Measurements from ENCODE around the gene PPP6R3.

GRCh38 chr11:68472778-68473177 is 12.2 kb downstream of the PPP6R3 start:
- TF ChIP-seq POLR2AphosphoS5 (IDR thresholded peaks at IDR 0.05; ENCODE audit: insufficient read depth, low read depth, low read length): no peak
- no peak for TF ChIP-seq CTCF (IDR thresholded peaks at IDR 0.05; ENCODE audit: extremely low read depth in 1 of 2, insufficient read depth in 1 of 2, low read depth in 1 of 2, low read length in 2 of 2)
- no peak for TF ChIP-seq POLR2A (IDR thresholded peaks at IDR 0.05; ENCODE audit: low read depth, low read length)
- TF ChIP-seq EZH2 (IDR thresholded peaks at IDR 0.05; ENCODE audit: borderline replicate concordance, low read depth, low read length, severe bottlenecking): no peak
- TF ChIP-seq MAX (IDR thresholded peaks at IDR 0.05; ENCODE audit: insufficient read depth, insufficient read length): no peak
- TF ChIP-seq JUN (IDR thresholded peaks at IDR 0.05; ENCODE audit: borderline replicate concordance, insufficient read depth, insufficient read length, low read depth): no peak
- no peak for TF ChIP-seq GATA2 (IDR thresholded peaks at IDR 0.05; ENCODE audit: insufficient read depth, insufficient read length, low read depth, low read length)
- TF ChIP-seq MYC (IDR thresholded peaks at IDR 0.05; ENCODE audit: low read depth, low read length): no peak

Data from endothelial cell of umbilical vein (primary cell).